Effector memory CD4-positive, alpha-beta T cell (primary cell): ENCODE results near the gene RIC1.
"Not testable (repeated sequence)": the region's sequence is repeated elsewhere in the genome, so short reads cannot be mapped to it uniquely, and the experiment has no call there.

Source experiments
- DNase-seq, 3 donors: peaks; one replicate each; pipeline ENCODE4 v3.0.0-alpha.2; 2020
- H3K27ac ChIP-seq: 2 replicates; pipeline ENCODE4 v1.7.0; 2013; ENCODE audit warnings: mild to moderate bottlenecking, low read length, moderate library complexity; ENCODE audit not compliant: insufficient read depth, poor library complexity, severe bottlenecking
- H3K27me3 ChIP-seq: replicated peaks from 2 replicates; pipeline ENCODE4 v1.7.0; 2013; ENCODE audit warnings: mild to moderate bottlenecking, low read length; ENCODE audit not compliant: insufficient read depth, control insufficient read depth, poor library complexity, severe bottlenecking
- H3K36me3 ChIP-seq: 2 replicates; pipeline ENCODE4 v1.7.0; 2013; ENCODE audit warnings: mild to moderate bottlenecking, low read length, moderate library complexity; ENCODE audit not compliant: control insufficient read depth, insufficient read depth
- H3K4me1 ChIP-seq: 2 replicates; pipeline ENCODE4 v1.7.0; 2013; ENCODE audit warnings: low read length, mild to moderate bottlenecking; ENCODE audit not compliant: control insufficient read depth, insufficient read depth, poor library complexity, severe bottlenecking
- H3K4me3 ChIP-seq: 2 replicates; pipeline ENCODE4 v1.7.0; 2013; ENCODE audit warnings: low read length, low read depth, mild to moderate bottlenecking; ENCODE audit not compliant: insufficient read depth, poor library complexity, severe bottlenecking
- H3K9me3 ChIP-seq: 2 replicates; pipeline ENCODE4 v1.7.0; 2013; ENCODE audit warnings: mild to moderate bottlenecking, low read length, moderate library complexity; ENCODE audit not compliant: control insufficient read depth

RIC1 gene

GRCh38 chr9:5620494-5620893 is 8.4 kb upstream of the RIC1 start:
- Histone ChIP-seq H3K4me1 (peaks cover 6% of the 10 kb centered on the region), H3K36me3 (peaks cover 3% of the 10 kb centered on the region), H3K4me3 (no peak overlapping the region), H3K27me3 (no peaks in the 10 kb centered on the region), H3K27ac (no peak overlapping the region), H3K9me3 (no peaks in the 10 kb centered on the region)
- DNase-seq: no peak

- Histone ChIP-seq H3K9me3 (no peaks in the 10 kb centered on the region), H3K27ac (no peak overlapping the region)
- DNase-seq: no peak
These were observed 7.6 kb upstream of the RIC1 start for GRCh38 chr9:5621327-5621726.

GRCh38 chr9:5622016-5622415 is 6.9 kb upstream of the RIC1 start:
- Histone ChIP-seq H3K27me3 (no peaks in the 10 kb centered on the region), H3K4me1 (peaks cover 14% of the 10 kb centered on the region)
- DNase-seq: no peak

More at GRCh38 chr9:5621327-5621726, 7.6 kb upstream of the RIC1 start:
- Histone ChIP-seq H3K4me1 (peaks cover 11% of the 10 kb centered on the region), H3K36me3 (peaks cover 3% of the 10 kb centered on the region), H3K4me3 (no peak overlapping the region), H3K27me3 (no peaks in the 10 kb centered on the region)

GRCh38 chr9:5624655-5625054 is 4.3 kb upstream of the RIC1 start:
- Histone ChIP-seq H3K27me3 (no peaks in the 10 kb centered on the region), H3K36me3 (peaks cover 3% of the 10 kb centered on the region), H3K4me3 (no peak overlapping the region), H3K27ac (no peak overlapping the region), H3K9me3 (no peaks in the 10 kb centered on the region), H3K4me1 (peaks cover 18% of the 10 kb centered on the region)
- DNase-seq: no peak

More at GRCh38 chr9:5622016-5622415, 6.9 kb upstream of the RIC1 start:
- H3K36me3 ChIP-seq: peaks cover 3% of the 10 kb centered on the region
- H3K9me3 ChIP-seq: no peaks in the 10 kb centered on the region
- no peak overlapping the region for H3K27ac ChIP-seq
- no peak overlapping the region for H3K4me3 ChIP-seq

- H3K27ac ChIP-seq: peak overlapping the region; percentile 87
- H3K36me3 ChIP-seq: no peaks in the 10 kb centered on the region
- H3K9me3 ChIP-seq: no peaks in the 10 kb centered on the region
- DNase-seq: peak in 2 of 3 donors; percentile 14
- H3K4me3 ChIP-seq: peak overlapping the region; percentile 96
- peaks cover 22% of the 10 kb centered on the region for H3K4me1 ChIP-seq
- no peaks in the 10 kb centered on the region for H3K27me3 ChIP-seq
These were observed 1.9 kb upstream of the RIC1 start for GRCh38 chr9:5626727-5627634.

GRCh38 chr9:5627686-5628085 is 1.2 kb upstream of the RIC1 start:
- Histone ChIP-seq H3K4me3 (peak overlapping the region; percentile 96), H3K4me1 (peaks cover 22% of the 10 kb centered on the region), H3K27ac (peak overlapping the region; percentile 87)
- H3K27me3 ChIP-seq, DNase-seq, H3K36me3 ChIP-seq, H3K9me3 ChIP-seq: not testable (repeated sequence)

GRCh38 chr9:5628183-5628529 is 751 bp upstream of the RIC1 start:
- Histone ChIP-seq H3K9me3 (no peaks in the 10 kb centered on the region), H3K4me3 (peak overlapping the region; percentile 96), H3K36me3 (no peaks in the 10 kb centered on the region), H3K4me1 (peaks cover 22% of the 10 kb centered on the region), H3K27me3 (no peaks in the 10 kb centered on the region), H3K27ac (peak overlapping the region; percentile 87)
- no peak for DNase-seq

GRCh38 chr9:5629312-5630080 is 589 bp downstream of the RIC1 start:
- no peaks in the 10 kb centered on the region for H3K9me3 ChIP-seq
- peak; percentile 14 to 36 (median 26) for DNase-seq
- peaks cover 15% of the 10 kb centered on the region for H3K4me1 ChIP-seq
- peak overlapping the region; percentile 87 for H3K27ac ChIP-seq
- H3K36me3 ChIP-seq: no peaks in the 10 kb centered on the region
- peak overlapping the region; percentile 96 for H3K4me3 ChIP-seq
- no peaks in the 10 kb centered on the region for H3K27me3 ChIP-seq

- peak overlapping the region; percentile 87 for H3K27ac ChIP-seq
- peaks cover 15% of the 10 kb centered on the region for H3K4me1 ChIP-seq
- DNase-seq: no peak
- H3K36me3 ChIP-seq: no peaks in the 10 kb centered on the region
- no peaks in the 10 kb centered on the region for H3K27me3 ChIP-seq
- H3K9me3 ChIP-seq: no peaks in the 10 kb centered on the region
- peak overlapping the region; percentile 96 for H3K4me3 ChIP-seq
These were observed 1.2 kb downstream of the RIC1 start for GRCh38 chr9:5630081-5630507.

- H3K4me3 ChIP-seq: no peak overlapping the region
- no peaks in the 10 kb centered on the region for H3K27me3 ChIP-seq
- H3K36me3 ChIP-seq: no peaks in the 10 kb centered on the region
- peaks cover 12% of the 10 kb centered on the region for H3K4me1 ChIP-seq
- no peak for DNase-seq
- no peaks in the 10 kb centered on the region for H3K9me3 ChIP-seq
- no peak overlapping the region for H3K27ac ChIP-seq
These were observed 2.1 kb downstream of the RIC1 start for GRCh38 chr9:5631026-5631425.
